Psoas muscle (tissue), 8 donors: ENCODE results near the gene CGB5. TPM values are rescaled to one million over a fixed set of nuclear protein-coding genes. Genes with fewer than 3 reads are reported as not detected.

Experiments used
- ATAC-seq, 4 donors: fragments of 200-7000 bp; cut with Tn5 transposase; one replicate each; pipeline ENCODE4 v1.9.1; 2020; ENCODE audit warnings: moderate library complexity in 3 of 4, mild to moderate bottlenecking in 2 of 4
- DNase-seq, 2 donors: peaks; one replicate each; pipeline ENCODE4 v3.0.0-alpha.2; 2020
- H3K27ac ChIP-seq: fragments of 200-600 bp; one replicate; pipeline ENCODE4 v1.8.0; 2022
- H3K27me3 ChIP-seq, 3 donors: fragments of 200-600 bp in 1 of 3; one replicate each; pipeline versions ENCODE4 v1.6.1 to v1.8.0; 2013 to 2022; ENCODE audit warnings: low read length in 2 of 3, mild to moderate bottlenecking in 2 of 3, moderate library complexity in 1 of 3; ENCODE audit not compliant: insufficient read depth in 3 of 3
- H3K36me3 ChIP-seq, 2 donors: fragments of 200-600 bp in 1 of 2; one replicate each; pipeline versions ENCODE4 v1.6.1 to v1.8.0; 2013 to 2022; ENCODE audit warnings: low read depth in 1 of 2, mild to moderate bottlenecking in 1 of 2, moderate library complexity in 1 of 2; ENCODE audit not compliant: insufficient read depth in 1 of 2
- H3K4me1 ChIP-seq: fragments of 200-600 bp; one replicate; pipeline ENCODE4 v1.8.0; 2022
- H3K4me3 ChIP-seq: fragments of 200-600 bp; one replicate; pipeline ENCODE4 v1.8.0; 2022; ENCODE audit warnings: mild to moderate bottlenecking
- H3K9me3 ChIP-seq: fragments of 200-600 bp; one replicate; pipeline ENCODE4 v1.8.0; 2022
- WGBS, 3 donors: extraction: QIAGEN DNeasy Blood & Tissue Kit; methylation state at CpG; one replicate each; pipeline versions ENCODE4 v1.1.6 to v1.1.7; 2013; 5-methylcytosine and 5-hydroxymethylcytosine counted together
- intact Hi-C, 2 donors: fragments of 100-400 bp; cut with DNase I; formaldehyde crosslinking; loops; one replicate each; pipeline versions ENCODE4 v1.11.0 to v1.14.2; 2022
- polyA plus RNA-seq, 3 donors: library from polyadenylated mRNA; stranded (reverse); fragments of 200-250 nt; gene quantifications; one replicate each; pipeline ENCODE4 v1.2.3, GENCODE V29; 2013
- total RNA-seq, 4 donors: library from RNA; stranded (reverse); fragmentation: NEBNext Ultra II Directional in 2 of 4; extraction: Animal tissue kit (Norgen Biotek cat#: 25700) in 2 of 4; gene quantifications; one replicate each; pipeline versions ENCODE4 v1.2.1 to v1.2.4, GENCODE V29; 2021 to 2023
- TF ChIP-seq, protein P1 (sequence below): fragments of 200-600 bp; IDR thresholded peaks from one replicate; pipeline ENCODE4 v1.8.0; 2022; ENCODE audit warnings: antibody characterized with exemption
- donor health status: healthy with polysubstance abuse.
- donor health status: DM: no; HTN: no; CAD: no; lungs with moderate emphysema.
- donor health status: Bipolar disorder and iron deficiency.
- donor health status: healthy.
- donor health status: DM: yes; HTN: yes; CAD: no.
- donor health status: DM: no; HTN: no; CAD: no.
- donor health status: DM: no; HTN: no; CAD: no.
- donor health status: DM: yes; HTN: yes; CAD: no.

The CGB5 gene
- total and polyA plus RNA-seq, 7 donors = 0.06 TPM; not detected in 6

DNA sequence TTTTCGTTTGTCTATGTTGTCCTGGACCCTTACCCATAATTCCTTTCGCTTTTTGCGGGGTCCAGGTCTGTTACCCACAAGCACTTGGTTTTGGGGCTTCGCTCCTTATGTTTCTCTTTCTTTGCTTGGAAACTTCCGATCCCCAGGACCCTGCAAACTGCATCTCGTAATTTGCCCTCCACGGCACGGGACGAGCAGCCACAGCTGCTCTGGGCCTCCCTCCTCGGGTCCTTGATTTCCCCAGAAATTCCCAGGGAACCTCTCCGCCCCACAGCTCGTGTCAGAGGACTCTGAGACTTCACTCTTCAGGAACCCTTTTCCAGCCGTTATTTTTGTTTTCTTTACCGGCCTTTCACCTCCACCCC lies 42.2 kb downstream of the CGB5 start:
- Histone ChIP-seq H3K4me1 (peaks cover 18% of the 10 kb centered on the region), H3K9me3 (no peaks in the 10 kb centered on the region), H3K27ac (peak overlapping the region; percentile 97), H3K36me3 (peaks cover 2 to 41% of the 10 kb centered on the region in 2 donors), H3K4me3 (peak overlapping the region; percentile 100), H3K27me3 (no peaks in the 10 kb centered on the region)
- ATAC-seq = no peak
- WGBS, 3 donors = 0 to 1% (median 1%) methylated on average over 14 of the region's 14 CpGs
- no peak for DNase-seq
- TF ChIP-seq, protein P1, sequence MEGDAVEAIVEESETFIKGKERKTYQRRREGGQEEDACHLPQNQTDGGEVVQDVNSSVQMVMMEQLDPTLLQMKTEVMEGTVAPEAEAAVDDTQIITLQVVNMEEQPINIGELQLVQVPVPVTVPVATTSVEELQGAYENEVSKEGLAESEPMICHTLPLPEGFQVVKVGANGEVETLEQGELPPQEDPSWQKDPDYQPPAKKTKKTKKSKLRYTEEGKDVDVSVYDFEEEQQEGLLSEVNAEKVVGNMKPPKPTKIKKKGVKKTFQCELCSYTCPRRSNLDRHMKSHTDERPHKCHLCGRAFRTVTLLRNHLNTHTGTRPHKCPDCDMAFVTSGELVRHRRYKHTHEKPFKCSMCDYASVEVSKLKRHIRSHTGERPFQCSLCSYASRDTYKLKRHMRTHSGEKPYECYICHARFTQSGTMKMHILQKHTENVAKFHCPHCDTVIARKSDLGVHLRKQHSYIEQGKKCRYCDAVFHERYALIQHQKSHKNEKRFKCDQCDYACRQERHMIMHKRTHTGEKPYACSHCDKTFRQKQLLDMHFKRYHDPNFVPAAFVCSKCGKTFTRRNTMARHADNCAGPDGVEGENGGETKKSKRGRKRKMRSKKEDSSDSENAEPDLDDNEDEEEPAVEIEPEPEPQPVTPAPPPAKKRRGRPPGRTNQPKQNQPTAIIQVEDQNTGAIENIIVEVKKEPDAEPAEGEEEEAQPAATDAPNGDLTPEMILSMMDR = no peak
- intact Hi-C loops = no loop called here

DNA sequence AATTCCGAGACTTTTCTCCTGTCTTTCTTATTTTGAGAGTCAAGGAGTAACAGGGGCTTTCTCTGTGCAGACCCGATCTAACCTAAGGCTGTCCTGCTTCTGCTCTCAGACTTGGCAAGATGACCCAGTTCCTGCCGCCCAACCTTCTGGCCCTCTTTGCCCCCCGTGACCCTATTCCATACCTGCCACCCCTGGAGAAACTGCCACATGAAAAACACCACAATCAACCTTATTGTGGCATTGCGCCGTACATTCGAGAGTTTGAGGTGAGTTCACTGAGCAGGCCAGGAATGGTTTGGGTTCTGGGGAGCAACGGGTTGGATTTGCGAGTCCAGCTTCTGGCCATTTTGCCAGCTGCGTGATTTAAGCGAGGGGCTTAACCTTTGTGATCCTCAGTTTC lies 42.6 kb downstream of the CGB5 start:
- ATAC-seq (no peak), DNase-seq (no peak)
- Histone ChIP-seq H3K9me3 (no peaks in the 10 kb centered on the region), H3K4me3 (peak overlapping the region; percentile 100), H3K27ac (peak overlapping the region; percentile 97), H3K4me1 (peaks cover 18% of the 10 kb centered on the region), H3K36me3 (peaks cover 2 to 45% of the 10 kb centered on the region in 2 donors), H3K27me3 (no peaks in the 10 kb centered on the region)
- 44 to 48% (median 46%) methylated on average over 11 of the region's 11 CpGs for WGBS, 3 donors
- TF ChIP-seq, protein P1 = no peak
- intact Hi-C loops = no loop called here

DNA sequence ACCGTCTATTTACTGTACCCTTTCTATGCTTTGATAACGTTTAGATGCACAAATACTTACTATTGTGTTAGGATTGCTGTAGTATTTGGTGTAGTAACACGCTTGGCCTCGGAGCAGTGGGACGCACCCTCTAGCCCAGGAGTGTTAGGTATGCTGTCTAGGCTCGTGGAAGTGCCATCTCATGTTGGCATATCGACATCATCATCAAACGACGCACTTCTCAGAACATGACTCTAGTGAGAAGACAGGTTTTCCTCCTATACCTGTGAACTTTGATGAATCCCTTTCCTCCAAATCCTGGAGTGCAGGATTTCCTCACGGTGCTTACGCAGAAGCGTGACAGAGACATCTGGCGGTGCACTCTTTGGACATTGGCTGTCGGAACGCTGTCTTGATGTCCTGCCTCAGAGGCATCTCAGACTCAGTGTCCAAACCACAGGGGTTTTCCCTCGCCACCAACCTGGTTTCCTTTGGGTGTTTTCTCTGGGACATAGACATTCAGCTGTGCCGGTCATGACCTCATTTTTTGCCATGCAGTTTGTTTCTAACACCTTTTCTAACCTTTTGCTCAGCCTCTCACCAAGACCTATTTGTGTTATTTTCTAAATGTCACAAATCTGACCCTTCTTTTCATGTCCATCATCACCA lies 47.9 kb downstream of the CGB5 start:
- 87 to 88% (median 87%) methylated on average over 17 of the region's 17 CpGs for WGBS, 3 donors
- DNase-seq (no peak), ATAC-seq (no peak)
- TF ChIP-seq, protein P1 = no peak
- Histone ChIP-seq H3K4me3 (no peak overlapping the region), H3K4me1 (peaks cover 40% of the 10 kb centered on the region), H3K27me3 (no peaks in the 10 kb centered on the region), H3K27ac (no peak overlapping the region), H3K36me3 (peaks cover 7 to 89% of the 10 kb centered on the region in 2 donors), H3K9me3 (no peaks in the 10 kb centered on the region)
- intact Hi-C loops = no loop called here

DNA sequence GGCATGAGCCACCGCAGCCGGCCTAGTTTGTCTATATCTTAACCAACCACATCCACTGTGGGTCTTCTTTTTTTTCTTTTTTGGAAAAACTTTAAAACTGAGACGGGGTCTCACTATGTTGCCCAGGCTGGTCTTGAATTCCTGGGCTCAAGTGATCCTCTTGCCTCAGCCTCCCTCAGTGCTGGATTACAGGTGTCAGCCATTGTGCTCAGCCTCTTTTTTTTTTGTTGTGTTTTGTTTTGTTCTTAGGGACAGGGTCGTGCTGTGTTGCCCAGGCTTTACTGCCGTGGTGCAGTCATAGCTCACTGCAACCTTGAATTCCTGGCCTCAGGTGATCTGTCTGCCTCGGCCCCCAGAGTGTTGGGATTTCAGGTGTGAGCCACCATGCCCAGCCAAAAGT lies 49.0 kb downstream of the CGB5 start:
- ATAC-seq = no peak
- H3K27ac ChIP-seq = no peak overlapping the region
- H3K4me1 ChIP-seq = peaks cover 40% of the 10 kb centered on the region
- no peak for DNase-seq
- H3K9me3 ChIP-seq = no peaks in the 10 kb centered on the region
- H3K36me3 ChIP-seq = peaks cover 5 to 90% of the 10 kb centered on the region in 2 donors
- intact Hi-C loops = no loop called here
- 86 to 92% (median 92%) methylated on average over 6 of the region's 6 CpGs for WGBS, 3 donors
- no peak overlapping the region for H3K4me3 ChIP-seq
- H3K27me3 ChIP-seq = no peaks in the 10 kb centered on the region
- TF ChIP-seq, protein P1 = no peak

Other genes starting within 250 kb of the CGB5 start
- 10 to 100 TPM; 24.6 to 48.5 (median 29.9) TPM for gene BCAT2, start 232.8 kb upstream of the CGB5 start, total RNA-seq
- 10 to 100 TPM; 14.4 to 22.9 (median 20.0) TPM for gene BCAT2, start 232.8 kb upstream of the CGB5 start, polyA plus RNA-seq
- 1 to 10 TPM in 1 of 4 donors, under 1 TPM in 3; 0.61 to 1.2 (median 0.80) TPM for gene HSD17B14, start 207.4 kb upstream of the CGB5 start, total RNA-seq
- gene HSD17B14, start 207.4 kb upstream of the CGB5 start, polyA plus RNA-seq = under 1 TPM; 0.15 to 0.66 (median 0.29) TPM
- gene PLEKHA4, start 175.2 kb upstream of the CGB5 start, total RNA-seq = 10 to 100 TPM in 3 of 4 donors, 1 to 10 TPM in 1; 9.4 to 30.0 (median 20.2) TPM
- 10 to 100 TPM; 11.1 to 14.9 (median 12.3) TPM for gene PLEKHA4, start 175.2 kb upstream of the CGB5 start, polyA plus RNA-seq
- gene PPP1R15A, start 171.4 kb upstream of the CGB5 start, total RNA-seq = 10 to 100 TPM; 34.5 to 93.4 (median 41.3) TPM
- 10 to 100 TPM; 61.1 to 86.3 (median 83.7) TPM for gene PPP1R15A, start 171.4 kb upstream of the CGB5 start, polyA plus RNA-seq
- gene TULP2, start 145.1 kb upstream of the CGB5 start, total RNA-seq = under 1 TPM in 2 of 4 donors, not detected in 2; 0.13 to 0.17 TPM
- gene TULP2, start 145.1 kb upstream of the CGB5 start, polyA plus RNA-seq = under 1 TPM in 2 of 3 donors, not detected in 1; 0.06 to 0.07 TPM
- 100 to 1,000 TPM in 2 of 4 donors, 10 to 100 TPM in 2; 86.4 to 143 (median 101) TPM for gene NUCB1, start 143.5 kb upstream of the CGB5 start, total RNA-seq
- 10 to 100 TPM; 49.9 to 97.1 (median 90.7) TPM for gene NUCB1, start 143.5 kb upstream of the CGB5 start, polyA plus RNA-seq
- under 1 TPM in 1 of 4 donors, not detected in 3; 0.21 TPM for gene DHDH, start 110.1 kb upstream of the CGB5 start, total RNA-seq
- under 1 TPM in 1 of 3 donors, not detected in 2; 0.14 TPM for gene DHDH, start 110.1 kb upstream of the CGB5 start, polyA plus RNA-seq
- 10 to 100 TPM; 16.8 to 24.4 (median 22.0) TPM for gene BAX, start 89.0 kb upstream of the CGB5 start, total RNA-seq
- gene BAX, start 89.0 kb upstream of the CGB5 start, polyA plus RNA-seq = 10 to 100 TPM; 20.7 to 66.1 (median 35.6) TPM
- 1,000 to 10,000 TPM in 3 of 4 donors, 100 to 1,000 TPM in 1; 802 to 2,269 (median 1,158) TPM for gene FTL, start 78.5 kb upstream of the CGB5 start, total RNA-seq
- 1,000 to 10,000 TPM; 1,296 to 1,753 (median 1,467) TPM for gene FTL, start 78.5 kb upstream of the CGB5 start, polyA plus RNA-seq
- 100 to 1,000 TPM; 147 to 331 (median 238) TPM for gene GYS1, start 50.5 kb upstream of the CGB5 start, total RNA-seq
- gene GYS1, start 50.5 kb upstream of the CGB5 start, polyA plus RNA-seq = 10 to 100 TPM; 30.9 to 61.3 (median 58.9) TPM
- 10 to 100 TPM; 61.1 to 87.4 (median 81.8) TPM for gene RUVBL2, start 50.0 kb upstream of the CGB5 start, total RNA-seq
- 10 to 100 TPM; 62.7 to 76.5 (median 69.5) TPM for gene RUVBL2, start 50.0 kb upstream of the CGB5 start, polyA plus RNA-seq
- gene LHB, start 26.8 kb upstream of the CGB5 start, total RNA-seq = not detected
- under 1 TPM in 1 of 3 donors, not detected in 2; 0.32 TPM for gene LHB, start 26.8 kb upstream of the CGB5 start, polyA plus RNA-seq
- not detected for gene CGB3, start 19.5 kb upstream of the CGB5 start, total RNA-seq
- gene CGB3, start 19.5 kb upstream of the CGB5 start, polyA plus RNA-seq = not detected
- not detected for gene CGB2, start 12.0 kb upstream of the CGB5 start, total RNA-seq
- under 1 TPM in 1 of 3 donors, not detected in 2; 0.10 TPM for gene CGB2, start 12.0 kb upstream of the CGB5 start, polyA plus RNA-seq
- not detected for gene CGB1, start 7.0 kb upstream of the CGB5 start, total RNA-seq
- gene CGB1, start 7.0 kb upstream of the CGB5 start, polyA plus RNA-seq = not detected
- not detected for gene CGB8, start 5.3 kb downstream of the CGB5 start, total RNA-seq
- gene CGB8, start 5.3 kb downstream of the CGB5 start, polyA plus RNA-seq = not detected
- gene CGB7, start 13.9 kb downstream of the CGB5 start, total RNA-seq = under 1 TPM; 0.20 to 0.46 (median 0.41) TPM
- 1 to 10 TPM in 1 of 3 donors, under 1 TPM in 2; 0.52 to 1.1 (median 0.56) TPM for gene CGB7, start 13.9 kb downstream of the CGB5 start, polyA plus RNA-seq
- gene NTF4, start 21.0 kb downstream of the CGB5 start, total RNA-seq = 1 to 10 TPM; 1.8 to 6.9 (median 5.1) TPM
- gene NTF4, start 21.0 kb downstream of the CGB5 start, polyA plus RNA-seq = 1 to 10 TPM; 5.6 to 7.4 (median 6.4) TPM
- gene KCNA7, start 28.9 kb downstream of the CGB5 start, total RNA-seq = 10 to 100 TPM in 3 of 4 donors, 1 to 10 TPM in 1; 9.7 to 21.4 (median 17.2) TPM
- gene KCNA7, start 28.9 kb downstream of the CGB5 start, polyA plus RNA-seq = 10 to 100 TPM; 12.6 to 23.9 (median 17.0) TPM
- gene SNRNP70, start 41.6 kb downstream of the CGB5 start, total RNA-seq = 100 to 1,000 TPM in 3 of 4 donors, 10 to 100 TPM in 1; 89.1 to 133 (median 111) TPM
- gene SNRNP70, start 41.6 kb downstream of the CGB5 start, polyA plus RNA-seq = 100 to 1,000 TPM in 1 of 3 donors, 10 to 100 TPM in 2; 83.2 to 123 (median 85.3) TPM
- 10 to 100 TPM; 11.8 to 27.9 (median 22.3) TPM for gene LIN7B, start 70.5 kb downstream of the CGB5 start, total RNA-seq
- 10 to 100 TPM; 13.9 to 24.3 (median 15.8) TPM for gene LIN7B, start 70.5 kb downstream of the CGB5 start, polyA plus RNA-seq
- gene C19orf73, start 75.3 kb downstream of the CGB5 start, total RNA-seq = 1 to 10 TPM in 2 of 4 donors, under 1 TPM in 2; 0.54 to 1.6 (median 1.2) TPM
- 1 to 10 TPM; 1.7 to 1.9 (median 1.9) TPM for gene C19orf73, start 75.3 kb downstream of the CGB5 start, polyA plus RNA-seq
- 1 to 10 TPM; 1.4 to 3.8 (median 2.6) TPM for gene PPFIA3, start 75.7 kb downstream of the CGB5 start, total RNA-seq
- 1 to 10 TPM; 2.6 to 5.0 (median 3.2) TPM for gene PPFIA3, start 75.7 kb downstream of the CGB5 start, polyA plus RNA-seq
- 100 to 1,000 TPM; 250 to 405 (median 298) TPM for gene HRC, start 111.5 kb downstream of the CGB5 start, total RNA-seq
- gene HRC, start 111.5 kb downstream of the CGB5 start, polyA plus RNA-seq = 100 to 1,000 TPM in 2 of 3 donors, 10 to 100 TPM in 1; 32.9 to 160 (median 105) TPM
- 10 to 100 TPM in 3 of 4 donors, 1 to 10 TPM in 1; 9.5 to 20.6 (median 16.2) TPM for gene TRPM4, start 113.9 kb downstream of the CGB5 start, total RNA-seq
- gene TRPM4, start 113.9 kb downstream of the CGB5 start, polyA plus RNA-seq = 1 to 10 TPM; 6.5 to 8.7 (median 6.7) TPM